GM12878 (cell line): ENCODE measurements around the gene KCNMB2. TPM values are rescaled to one million over a fixed set of nuclear protein-coding genes. Genes with fewer than 3 reads are reported as not detected.

Source experiments
- BCLAF1 ChIP-seq: fragments of 450-650 bp; IDR thresholded peaks from 2 replicates; pipeline ENCODE4 v1.6.1; 2017; ENCODE audit warnings: antibody characterized with exemption, mild to moderate bottlenecking, moderate library complexity
- CBX3 ChIP-seq: fragments of 200-600 bp; sonication (generic); IDR thresholded peaks from 2 replicates; pipeline ENCODE4 v1.6.1; 2016; ENCODE audit warnings: low read depth, borderline replicate concordance
- ESRRA ChIP-seq: IDR thresholded peaks from 2 replicates; pipeline ENCODE4 v1.6.1; 2012; ENCODE audit warnings: mild to moderate bottlenecking, low read length, improper control_type of control experiment
- ETV6 ChIP-seq, 2 experiments: fragments of 450-650 bp in 1 of 2; IDR thresholded peaks in 1 of 2; conservative IDR thresholded peaks in 1 of 2; 2 replicates each; pipeline ENCODE4 v1.6.1; 2014; ENCODE audit warnings: antibody characterized with exemption in 1 of 2, borderline replicate concordance in 1 of 2, low read depth in 1 of 2, mild to moderate bottlenecking in 1 of 2, moderate library complexity in 1 of 2
- MAX ChIP-seq: IDR thresholded peaks from 2 replicates; pipeline ENCODE4 v1.6.1; 2012; ENCODE audit warnings: low read depth, low read length, improper control_type of control experiment
- MTA2 ChIP-seq: fragments of 450-650 bp; IDR thresholded peaks from 2 replicates; pipeline ENCODE4 v1.6.1; 2016; ENCODE audit warnings: low read depth, mild to moderate bottlenecking, moderate library complexity
- PBX3 ChIP-seq: IDR thresholded peaks from 2 replicates; pipeline ENCODE4 v1.6.1; 2011; ENCODE audit warnings: mild to moderate bottlenecking, low read depth, low read length, moderate library complexity; ENCODE audit not compliant: insufficient replicate concordance
- PRDM15 ChIP-seq: fragments of 450-650 bp; formaldehyde crosslinking; IDR thresholded peaks from 2 replicates; pipeline ENCODE4 v1.4.0; 2020; ENCODE audit warnings: mild to moderate bottlenecking, moderate library complexity
- RAD51 ChIP-seq: fragments of 450-650 bp; IDR thresholded peaks from 2 replicates; pipeline ENCODE4 v1.6.1; 2016; ENCODE audit warnings: moderate library complexity, mild to moderate bottlenecking, inconsistent platforms
- SIN3A ChIP-seq: IDR thresholded peaks from 2 replicates; pipeline ENCODE4 v1.6.1; 2012; ENCODE audit warnings: low read depth, low read length, improper control_type of control experiment
- SRF ChIP-seq, 2 experiments: IDR thresholded peaks; 2 replicates each; pipeline ENCODE4 v1.6.1; 2011; ENCODE audit warnings: low read depth in 2 of 2, low read length in 2 of 2, mild to moderate bottlenecking in 1 of 2, moderate library complexity in 1 of 2
- STAT1 ChIP-seq: fragments of 450-650 bp; conservative IDR thresholded peaks from 2 replicates; pipeline ENCODE4 v1.6.1; 2014; ENCODE audit warnings: antibody characterized with exemption, mild to moderate bottlenecking
- USF2 ChIP-seq: IDR thresholded peaks from 2 replicates; pipeline ENCODE4 v1.6.1; 2011; ENCODE audit warnings: low read depth, low read length, improper control_type of control experiment, borderline replicate concordance
- YY1 ChIP-seq: IDR thresholded peaks from 2 replicates; pipeline ENCODE4 v1.6.1; 2011; ENCODE audit warnings: low read depth, mild to moderate bottlenecking, low read length
- ZNF24 ChIP-seq: fragments of 450-650 bp; IDR thresholded peaks from 2 replicates; pipeline ENCODE4 v1.6.1; 2017; ENCODE audit warnings: antibody characterized with exemption, mild to moderate bottlenecking
- ZNF384 ChIP-seq: IDR thresholded peaks from 2 replicates; pipeline ENCODE4 v1.6.1; 2012; ENCODE audit warnings: low read depth, mild to moderate bottlenecking, low read length, improper control_type of control experiment, borderline replicate concordance
- polyA plus RNA-seq, 11 experiments: library from polyadenylated mRNA; depleted of rRNA in 4 of 11; unstranded in 6 of 11; stranded (reverse) in 5 of 11; fragments of >200 nt; fragmentation: Nextera tagmentation in 4 of 11; fragmentation: Illumina TruSeq in 1 of 11; extraction: Ambion mirVana in 4 of 11; extraction: Trizol in 1 of 11; gene quantifications; 1 replicate in 1 of 11; 2 replicates in 10 of 11; pipeline versions ENCODE4 v1.2.1 to v1.2.3, GENCODE V29; 2011 to 2016; ENCODE audit warnings: inconsistent platforms in 2 of 11, missing spikeins in 2 of 11, low read depth in 1 of 11
- total RNA-seq, 4 experiments: library from RNA; depleted of rRNA in 3 of 4; stranded (reverse); fragments of >200 nt in 3 of 4; fragmentation: Illumina TruSeq in 1 of 4; extraction: Trizol in 1 of 4; gene quantifications; 2 replicates each; pipeline versions ENCODE4 v1.2.1 to v1.2.3, GENCODE V29; 2013 to 2021

Gene KCNMB2
- total and polyA plus RNA-seq, 10 of the 15 experiments (the other 5 are each of a cell fraction or from before 2014, with no cell fraction given), result 0.22 to 18.8 (median 11.0) TPM

- TF ChIP-seq BCLAF1 (no peak), YY1 (peak; percentile 22; the same call in 1 of the 2 replicates), RAD51 (peak; percentile 6; the same call in 1 of the 2 replicates), ZNF24 (no peak; the same call in 1 of the 2 replicates), USF2 (no peak), PRDM15 (CRISPR knock-in tag) (0 out of 2 replicates have a peak, but pooled peaks have one; percentile 40), ETV6 (conservative IDR thresholded peaks at IDR 0.05 in 1 of 2, IDR thresholded peaks at IDR 0.05 in 1 of 2; ENCODE audit: borderline replicate concordance in 1 of 2, low read depth in 1 of 2) (peak in 1 of 2 experiments; percentile 65; a peak in 1 of 4 replicates), SIN3A (no peak), ESRRA (peak; percentile 97; the same call in 1 of the 2 replicates), MAX (no peak), CBX3 (no peak), PBX3 (no peak), MTA2 (peak; percentile 73), SRF (IDR thresholded peaks at IDR 0.05; ENCODE audit: low read depth in 2 of 2, low read length in 2 of 2) (no peak), STAT1 (no peak), ZNF384 (no peak)
These were observed 17.4 kb upstream of the KCNMB2 start (continued) for GRCh38 chr3:178518660-178519396.
